ENCODE measurements around the gene OR2AT4. TPM values are rescaled to one million over a fixed set of nuclear protein-coding genes. Genes with fewer than 3 reads are reported as not detected.

Gene OR2AT4
- total RNA-seq: not detected in 2 replicates

GRCh38 chr11:75096456-75097172 is at the start of gene OR2AT4:
Gene OR2AT4, minus strand, starts transcription at chr11:75096876.

Other genes starting within 250 kb of the OR2AT4 start
- gene XRRA1, start 147.8 kb downstream of the OR2AT4 start, total RNA-seq: 1.6 and 15.2 TPM in 2 replicates
- gene SPCS2, start 147.6 kb downstream of the OR2AT4 start, total RNA-seq: 8.6 and 31.7 TPM in 2 replicates
- gene NEU3, start 107.9 kb downstream of the OR2AT4 start, total RNA-seq: 4.2 and 9.5 TPM in 2 replicates
- 0.81 and 19.8 TPM in 2 replicates for gene SLCO2B1, start 54.2 kb upstream of the OR2AT4 start, total RNA-seq
- under 0.01 TPM in 1 of 2 replicates, not detected in the other for gene TPBGL, start 143.9 kb upstream of the OR2AT4 start, total RNA-seq

Data from bladder microvascular endothelial cell (primary cell).